DLD1 (cell line): ENCODE data around the gene ZNF22.

Source experiments
- in situ Hi-C: cut with HindIII; loops from 2 replicates; pipeline ENCODE4 v1.10.0; 2017; ENCODE audit warnings: low sequenced_read_pairs

Gene ZNF22

GRCh38 chr10:45000752-45001380 is at the start of gene ZNF22:
ZNF22 (plus strand) TSS chr10:45000923; CDS start chr10:45003369, 2,446 bp downstream.
- in situ Hi-C loops, result no loop called here

- in situ Hi-C loops, result no loop called here
Measured at GRCh38 chr10:44951576-44952226, 49.0 kb upstream of the ZNF22 start.

- in situ Hi-C loops, result no loop called here
Measured at GRCh38 chr10:44952779-44953231, 47.9 kb upstream of the ZNF22 start.

GRCh38 chr10:44954042-44954441 is 46.7 kb upstream of the ZNF22 start:
- in situ Hi-C loops, result no loop called here

- in situ Hi-C loops, result no loop called here
Measured at GRCh38 chr10:44954962-44955361, 45.8 kb upstream of the ZNF22 start.

- in situ Hi-C loops, result no loop called here
Measured at GRCh38 chr10:44955413-44956070, 45.2 kb upstream of the ZNF22 start.

GRCh38 chr10:44956226-44956625 is 44.5 kb upstream of the ZNF22 start:
- in situ Hi-C loops, result no loop called here

GRCh38 chr10:44956717-44957706 is 43.7 kb upstream of the ZNF22 start:
- in situ Hi-C loops, result no loop called here

- in situ Hi-C loops, result no loop called here
Measured at GRCh38 chr10:44958196-44958897, 42.4 kb upstream of the ZNF22 start.

GRCh38 chr10:44958898-44959246 is 41.9 kb upstream of the ZNF22 start:
- in situ Hi-C loops, result no loop called here

- in situ Hi-C loops, result no loop called here
Measured at GRCh38 chr10:44959247-44960087, 41.3 kb upstream of the ZNF22 start, which contains the start of gene RASSF4. RASSF4 (plus strand) TSS chr10:44959802; CDS start chr10:44970203, 10,401 bp downstream.

- in situ Hi-C loops, result no loop called here
Measured at GRCh38 chr10:44960088-44960460, 40.6 kb upstream of the ZNF22 start.

GRCh38 chr10:44960482-44961229 is 40.1 kb upstream of the ZNF22 start:
- in situ Hi-C loops, result no loop called here

- in situ Hi-C loops, result no loop called here
Measured at GRCh38 chr10:44961230-44961571, 39.5 kb upstream of the ZNF22 start.

- in situ Hi-C loops, result no loop called here
Measured at GRCh38 chr10:44961931-44962750, 38.6 kb upstream of the ZNF22 start.

- in situ Hi-C loops, result no loop called here
Measured at GRCh38 chr10:44962870-44963738, 37.6 kb upstream of the ZNF22 start.
